RPMI7951 (cell line): ENCODE measurements around the gene KIF9. TPM values are rescaled to one million over a fixed set of nuclear protein-coding genes. Genes with fewer than 3 reads are reported as not detected.
A peak's percentile ranks its signal among the peaks of the same experiment; 100 is the strongest.
"Not testable (repeated sequence)": the region's sequence is repeated elsewhere in the genome, so short reads cannot be mapped to it uniquely, and the experiment has no call there.

Source experiments
- DNase-seq: peaks from one replicate; pipeline ENCODE4 v3.0.0-alpha.2; 2012; ENCODE audit warnings: low read depth
- total RNA-seq: library from RNA; depleted of rRNA; stranded (reverse); fragments of >200 nt; shearing (Covaris generic); gene quantifications from 2 replicates; pipeline ENCODE4 v1.2.3, GENCODE V29; 2014

The KIF9 gene
- total RNA-seq, 1 experiment from 2014 or later = 22.1 TPM

- peak; percentile 60 for DNase-seq
These were observed 32.1 kb downstream of the KIF9 start for GRCh38 chr3:47250309-47251060.

GRCh38 chr3:47247131-47248064, 35.2 kb downstream of the KIF9 start:
- DNase-seq = no peak

- DNase-seq = no peak
These were observed 37.3 kb downstream of the KIF9 start for GRCh38 chr3:47245271-47245670.

DNA sequence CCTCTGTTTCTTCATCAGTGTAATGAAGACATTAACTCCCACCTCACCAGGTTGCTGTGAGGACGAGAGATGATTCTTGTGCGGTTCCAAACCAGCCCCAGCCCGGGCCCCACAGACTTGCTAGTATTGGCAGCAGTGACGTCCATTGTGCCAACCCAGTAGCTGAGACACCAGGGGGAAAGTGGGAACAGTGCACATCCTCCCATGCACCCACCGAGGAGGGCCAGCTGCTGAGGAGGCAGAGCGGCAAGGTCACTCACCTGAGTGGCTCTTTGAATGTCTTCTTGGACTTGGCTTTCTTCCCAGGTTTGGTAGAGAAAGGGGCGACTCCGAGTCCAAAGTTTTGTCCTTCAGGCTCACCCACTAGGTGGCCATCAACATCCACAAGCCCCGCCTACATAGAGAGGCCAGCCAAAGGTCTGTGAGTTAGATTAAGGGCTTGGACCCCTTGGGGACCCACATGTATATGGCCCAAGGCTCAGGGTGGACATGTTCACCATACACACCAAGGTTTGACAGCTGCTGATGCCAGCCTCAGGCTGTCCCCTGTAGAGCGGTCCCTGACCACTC, 38.0 kb downstream of the KIF9 start:
- DNase-seq = no peak

DNA sequence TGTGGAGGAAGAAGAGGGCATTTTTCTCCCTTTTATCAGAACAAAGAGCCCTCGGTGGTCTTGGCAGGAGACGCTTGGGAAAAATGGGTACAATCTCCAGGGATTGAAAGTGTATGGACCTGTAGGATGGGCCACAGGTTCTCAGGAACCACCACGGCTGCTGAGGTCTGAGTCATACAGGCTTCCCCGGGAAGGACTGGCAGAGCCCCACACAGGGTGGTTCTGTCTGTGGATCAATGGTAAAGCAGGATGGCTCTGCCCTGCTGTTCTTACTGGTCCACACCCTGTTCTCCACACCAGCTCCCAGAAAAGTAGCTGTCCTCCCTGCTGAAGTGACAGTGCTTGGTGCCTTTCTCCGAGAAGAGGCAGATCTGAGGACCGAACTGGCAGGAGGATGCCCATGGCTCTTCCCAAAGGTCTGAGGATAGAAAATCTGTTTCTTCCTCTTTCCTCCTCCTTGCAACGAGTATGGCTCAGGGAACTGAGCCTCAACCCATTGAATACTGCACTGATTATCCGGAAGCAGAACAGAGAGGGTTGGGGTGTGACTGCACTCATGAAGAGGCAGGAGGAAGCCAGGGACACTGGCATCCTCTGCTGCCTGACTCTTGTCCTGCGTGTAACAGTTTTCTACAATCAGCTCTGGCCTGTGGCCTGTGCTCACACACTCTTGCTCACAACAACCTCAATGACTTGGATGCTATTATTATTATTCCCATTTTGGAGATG, 39.0 kb downstream of the KIF9 start:
- DNase-seq = no peak

DNA sequence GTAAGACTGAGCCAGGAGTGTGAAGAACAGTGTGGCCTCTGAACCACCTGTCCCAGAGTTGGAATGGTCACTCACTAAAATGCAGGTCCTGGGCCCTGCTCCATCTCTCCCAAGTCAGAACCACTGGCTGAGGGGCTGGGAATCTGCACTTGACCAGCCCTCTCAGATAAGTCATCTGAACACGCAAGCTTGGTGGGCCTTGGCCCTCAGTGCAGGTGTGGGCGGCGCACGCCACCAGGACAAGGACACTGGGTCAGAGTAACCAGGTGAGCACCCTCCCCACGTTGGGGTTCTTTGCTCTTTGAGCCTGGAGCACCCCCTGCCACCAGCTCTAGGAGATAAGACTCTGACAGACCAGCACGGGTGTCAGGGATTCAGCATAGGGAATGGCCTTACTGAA, 42.7 kb downstream of the KIF9 start:
- no peak for DNase-seq

- no peak for DNase-seq
These were observed 44.6 kb downstream of the KIF9 start for GRCh38 chr3:47238017-47238416.

DNA sequence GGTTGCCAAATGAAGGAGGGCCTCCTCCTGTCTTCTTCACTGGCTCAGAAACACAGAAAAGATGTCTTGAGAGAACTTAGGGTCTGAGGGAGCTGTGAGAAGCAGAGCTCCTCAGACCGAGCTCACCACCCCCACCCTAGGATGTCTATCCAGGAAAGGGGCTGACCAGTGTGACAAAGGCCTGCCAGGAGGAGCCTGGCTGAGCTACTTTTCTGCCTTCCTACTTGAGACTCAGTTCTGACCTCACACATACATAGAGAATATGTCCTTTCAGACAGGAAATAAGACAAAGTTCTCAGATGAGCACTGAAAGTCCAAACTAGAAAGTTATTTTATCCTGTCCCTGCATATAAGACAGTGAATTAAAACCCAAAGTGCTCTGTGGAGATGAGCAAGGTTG, 54.5 kb downstream of the KIF9 start:
- DNase-seq = no peak

DNA sequence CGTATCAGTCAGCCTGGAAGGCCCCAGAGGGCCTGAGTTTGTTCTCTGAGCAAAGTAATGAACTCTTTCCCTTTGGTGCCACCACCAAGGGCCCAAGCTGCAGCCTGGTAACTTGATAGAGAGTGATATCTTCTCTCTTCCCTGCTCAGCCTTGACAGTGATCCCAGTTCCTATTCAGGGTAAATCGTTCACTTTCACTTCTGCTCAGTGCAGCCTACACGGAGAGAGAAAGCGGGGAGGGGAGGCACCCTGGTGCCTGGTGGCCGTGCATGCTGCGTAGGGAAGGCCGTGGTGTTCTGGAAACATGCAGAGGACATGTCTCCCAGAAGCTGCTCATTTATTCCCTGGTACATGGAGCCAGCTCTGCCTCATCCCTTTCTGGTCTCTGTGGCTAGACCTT, 54.9 kb downstream of the KIF9 start:
- DNase-seq = no peak

DNA sequence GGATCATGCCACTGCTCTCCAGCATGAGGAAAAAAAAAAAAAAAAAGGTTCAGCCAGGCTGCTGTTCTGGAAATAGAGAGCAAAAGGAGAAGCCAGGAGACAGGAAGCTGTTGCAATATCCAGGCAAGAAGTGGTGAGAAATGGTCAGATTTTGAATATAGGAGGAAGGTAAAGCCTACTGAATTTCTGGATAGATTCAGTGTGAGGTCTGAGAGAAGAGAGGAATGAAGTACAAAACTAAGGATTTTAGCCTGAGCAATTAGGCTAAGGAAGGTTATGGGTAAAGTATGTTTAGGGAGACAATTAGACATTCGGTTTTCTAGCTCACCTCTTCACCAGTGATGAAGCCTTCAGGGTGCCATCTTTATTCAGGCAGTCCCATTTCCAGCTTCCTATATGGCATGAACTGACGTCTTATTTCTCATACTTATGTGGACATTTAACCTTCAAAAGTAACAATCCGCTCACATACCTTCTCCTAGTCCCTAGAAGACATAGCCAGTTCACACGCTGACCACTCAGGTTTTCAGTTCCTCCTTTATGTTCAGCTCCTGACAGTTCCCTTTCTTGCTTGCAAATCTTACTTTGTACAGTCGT, 57.2 kb downstream of the KIF9 start:
- no peak for DNase-seq

DNA sequence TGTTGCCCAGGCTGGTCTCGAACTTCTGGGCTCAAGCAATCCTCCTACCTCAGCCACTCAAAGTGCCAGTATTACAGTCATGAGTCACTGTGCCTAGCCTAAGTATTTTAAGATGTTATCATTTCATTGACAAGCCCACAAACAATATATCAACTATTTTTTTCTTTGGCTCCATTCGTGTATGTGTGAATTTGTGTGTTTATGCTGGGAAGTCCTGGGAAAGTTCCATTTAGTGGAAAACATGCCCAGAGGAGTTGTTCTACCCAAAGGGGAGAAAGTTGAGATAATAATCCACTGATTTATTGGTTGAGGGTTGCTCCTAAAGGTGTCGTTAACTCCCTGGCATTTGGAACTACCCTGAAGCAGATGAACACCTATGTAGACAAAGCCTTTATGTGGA, 58.8 kb downstream of the KIF9 start:
- DNase-seq = no peak

DNA sequence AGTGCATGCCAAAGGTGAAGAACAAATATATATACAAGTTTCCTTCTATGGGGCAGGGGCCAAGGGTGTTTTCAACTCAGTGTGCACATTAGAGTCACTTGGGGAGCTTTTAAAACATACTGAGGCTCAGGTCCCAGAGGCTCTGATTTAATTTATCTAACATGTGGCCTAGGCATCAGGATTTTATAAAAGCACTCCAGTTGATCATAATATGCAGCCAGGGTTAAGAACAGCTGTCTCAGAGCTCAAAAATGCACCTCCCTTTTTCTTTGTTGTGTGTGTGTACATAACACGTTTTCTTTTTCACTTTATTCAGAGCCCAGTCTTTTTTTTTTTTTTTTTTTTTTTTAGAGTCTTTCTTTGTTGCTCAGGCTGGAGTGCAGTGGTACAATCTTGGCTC, 60.8 kb downstream of the KIF9 start:
- DNase-seq = no peak

DNA sequence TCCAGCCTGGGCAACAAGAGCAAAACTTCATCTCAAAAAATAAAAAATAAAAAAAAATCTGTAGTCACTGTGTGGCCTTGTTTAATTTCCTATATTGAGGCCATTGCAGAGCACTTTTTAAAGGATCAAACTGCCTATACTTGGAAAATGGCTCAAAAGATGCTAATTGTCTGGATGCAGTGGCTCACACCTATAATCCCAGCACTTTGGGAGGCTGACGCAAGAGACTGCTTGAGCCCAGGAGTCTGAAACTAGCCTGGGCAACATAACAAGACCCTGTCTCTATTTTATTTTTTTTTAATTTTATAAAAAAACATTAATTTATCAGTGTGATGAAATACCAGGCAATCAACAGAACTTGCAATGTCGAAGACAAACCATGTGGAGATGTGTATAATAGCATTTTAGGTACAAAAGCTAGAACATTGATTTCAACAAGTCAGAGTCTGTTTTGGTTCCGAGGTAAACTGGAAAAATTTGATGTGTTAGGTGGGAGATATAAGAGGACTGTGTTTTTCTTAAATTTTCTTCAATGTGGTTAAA, 71.7 kb downstream of the KIF9 start:
- DNase-seq = no peak

DNA sequence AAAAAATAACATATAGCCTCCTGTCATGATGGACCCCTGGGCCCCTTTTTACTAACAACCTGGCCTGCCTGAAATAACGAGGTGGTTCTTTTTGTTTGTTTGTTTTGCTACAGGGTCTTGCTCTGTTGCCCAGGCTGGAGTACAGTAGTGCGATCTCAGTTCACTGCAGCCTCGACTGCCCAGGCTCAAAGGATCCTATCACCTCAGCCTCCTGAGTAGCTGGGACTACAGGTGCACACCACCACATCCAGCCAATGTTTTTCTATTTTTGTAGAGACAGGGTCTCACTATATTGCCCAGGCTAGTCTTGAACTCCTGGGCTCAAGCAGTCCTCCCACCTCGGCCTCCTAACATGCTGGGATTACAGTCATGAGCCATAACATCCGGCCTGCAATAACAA, 76.6 kb downstream of the KIF9 start:
- DNase-seq = not testable (repeated sequence)

DNA sequence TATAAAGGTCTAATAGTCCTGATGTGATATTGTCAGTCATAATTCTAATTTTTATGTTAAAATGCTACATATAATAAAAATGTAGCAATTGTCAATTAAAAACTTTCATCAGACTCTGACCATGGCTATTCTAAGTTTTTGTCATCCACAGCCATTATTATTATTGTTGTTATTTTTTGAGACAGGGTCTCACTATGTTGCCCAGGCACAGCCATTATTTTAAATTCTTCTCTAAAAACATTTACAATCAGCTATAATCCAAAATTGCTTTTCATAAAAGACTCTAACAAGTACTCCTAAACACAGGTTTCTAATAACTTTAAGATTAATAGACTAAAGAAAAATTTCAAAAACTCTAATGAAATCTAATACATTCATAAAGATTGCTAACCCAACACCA, 77.7 kb downstream of the KIF9 start:
- no peak for DNase-seq

- no peak for DNase-seq
These were observed 80.1 kb downstream of the KIF9 start for GRCh38 chr3:47202542-47202941.

DNA sequence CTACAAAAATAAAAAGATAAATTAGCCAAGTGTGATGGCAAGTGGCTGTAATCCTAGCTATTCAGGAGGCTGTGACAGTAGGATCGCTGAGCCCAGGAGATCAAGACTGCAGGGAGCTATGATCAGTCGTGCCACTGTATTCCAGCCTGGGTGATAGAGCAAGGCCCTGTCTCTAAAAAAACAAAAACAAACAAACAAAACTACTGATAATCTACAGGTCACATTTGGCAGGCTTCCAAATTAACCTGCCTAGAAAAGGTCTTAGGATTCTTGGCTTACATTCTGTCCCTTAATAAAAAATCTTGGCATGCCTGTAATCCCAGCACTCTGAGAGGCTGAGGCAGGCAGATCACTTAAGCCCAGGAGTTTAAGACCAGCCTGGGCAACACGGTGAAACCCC, 85.3 kb downstream of the KIF9 start:
- DNase-seq = no peak

- DNase-seq = no peak
These were observed 87.6 kb downstream of the KIF9 start for GRCh38 chr3:47194994-47195393.

- DNase-seq = no peak
These were observed 88.4 kb downstream of the KIF9 start for GRCh38 chr3:47193871-47194859.

DNA sequence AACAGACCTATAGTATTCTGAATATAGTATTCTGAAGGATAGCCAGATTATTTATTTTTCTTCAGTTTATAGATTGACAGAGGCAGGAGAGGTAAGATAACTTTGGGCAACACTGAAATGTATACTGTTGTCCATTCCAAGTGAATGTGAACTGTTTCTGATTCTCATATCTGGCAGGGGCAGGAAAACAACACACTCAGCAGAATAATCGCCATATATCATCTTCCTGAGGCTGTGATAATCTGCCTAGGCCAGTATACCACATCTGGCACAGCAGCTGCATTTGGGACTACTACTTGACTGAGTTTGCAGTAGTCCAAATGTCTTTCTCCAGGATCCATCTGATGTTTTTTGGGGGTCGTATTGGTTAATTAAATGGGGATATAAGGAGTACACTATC, 96.3 kb downstream of the KIF9 start:
- DNase-seq = no peak
